Stimulated activated CD8-positive, alpha-beta memory T cell treated with anti-CD3 and anti-CD28 coated beads, Interleukin-2, amount 100 ng/mL, for 48 hours (primary cell): ENCODE measurements around the gene CUL9.
"Not testable (repeated sequence)": the region's sequence is repeated elsewhere in the genome, so short reads cannot be mapped to it uniquely, and the experiment has no call there.

Experiments used
- DNase-seq, 2 donors: peaks; one replicate each; pipeline ENCODE4 v3.0.0-alpha.2; 2020; ENCODE audit warnings: low read depth in 2 of 2

Gene CUL9

DNA sequence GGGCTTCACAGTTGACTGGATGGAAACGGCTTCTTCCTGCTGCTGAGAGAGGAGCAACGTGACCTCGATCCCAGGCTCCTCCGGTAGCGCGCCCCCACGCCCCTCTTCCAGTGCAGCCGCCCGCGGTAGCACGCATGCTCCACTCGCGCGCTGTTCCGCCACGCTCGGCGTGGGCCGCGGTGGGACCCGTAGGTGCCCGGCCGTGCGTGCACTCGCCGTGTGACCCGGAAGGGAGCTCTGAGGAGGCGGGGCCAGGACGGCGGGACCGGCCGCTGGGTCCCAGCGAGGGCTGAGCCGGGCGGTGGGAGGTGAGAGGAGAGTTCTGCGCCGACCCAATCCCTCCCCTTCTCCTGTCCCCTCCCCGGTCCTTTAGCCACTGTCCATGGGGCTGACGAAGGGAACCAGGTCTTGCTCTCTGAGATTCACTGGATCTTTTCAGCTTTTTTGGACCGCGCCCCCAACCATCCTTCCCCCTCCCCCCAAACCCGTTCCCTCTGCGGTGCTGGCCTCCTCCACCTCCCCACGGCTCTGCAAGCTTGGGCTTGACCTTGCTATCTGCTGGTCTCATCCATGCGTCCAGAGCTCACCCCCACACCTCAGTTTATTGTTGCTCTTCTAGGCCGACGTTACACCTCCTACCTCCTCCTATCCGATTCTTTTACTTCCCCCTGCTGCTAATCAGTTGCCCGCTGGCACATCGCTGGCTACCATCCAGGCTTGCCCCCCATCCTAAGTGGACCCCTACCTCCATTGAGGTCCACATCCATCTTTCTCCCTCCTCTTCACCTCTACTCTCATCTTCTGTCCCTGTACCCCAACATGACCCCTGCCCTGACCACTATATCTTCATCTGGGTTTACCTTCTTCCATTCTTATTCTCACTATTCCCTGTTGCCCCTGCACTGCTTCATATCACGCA is at the start of gene CUL9:
CUL9 (plus strand) TSS at position 255 of the 919 bp plus-strand sequence. CDS start 2,115 bp downstream, outside the sequence.
- DNase-seq, result peak; percentile 81 to 83

DNA sequence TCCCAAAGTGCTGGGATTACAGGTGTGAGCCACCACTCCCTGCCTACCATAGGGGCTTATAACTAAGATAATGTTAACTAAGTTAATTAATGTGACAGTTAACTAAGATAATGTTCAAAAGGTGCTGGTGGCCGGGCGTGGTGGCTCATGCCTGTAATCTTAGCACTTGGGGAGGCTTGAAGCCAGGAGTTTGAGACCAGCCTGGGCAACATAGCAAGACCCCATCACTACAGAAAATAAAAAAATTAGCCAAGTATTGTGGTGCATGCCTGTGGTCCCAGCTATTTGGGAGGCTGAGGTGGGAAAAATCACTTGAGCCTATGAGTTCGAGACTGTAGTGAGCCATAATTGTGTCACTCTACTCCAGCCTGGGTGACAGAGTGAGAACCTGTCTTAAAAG is 43.7 kb upstream of the CUL9 start:
- DNase-seq, result no peak

- not testable (repeated sequence) for DNase-seq
Observed at GRCh38 chr6:43139973-43140372, 42.0 kb upstream of the CUL9 start.

DNA sequence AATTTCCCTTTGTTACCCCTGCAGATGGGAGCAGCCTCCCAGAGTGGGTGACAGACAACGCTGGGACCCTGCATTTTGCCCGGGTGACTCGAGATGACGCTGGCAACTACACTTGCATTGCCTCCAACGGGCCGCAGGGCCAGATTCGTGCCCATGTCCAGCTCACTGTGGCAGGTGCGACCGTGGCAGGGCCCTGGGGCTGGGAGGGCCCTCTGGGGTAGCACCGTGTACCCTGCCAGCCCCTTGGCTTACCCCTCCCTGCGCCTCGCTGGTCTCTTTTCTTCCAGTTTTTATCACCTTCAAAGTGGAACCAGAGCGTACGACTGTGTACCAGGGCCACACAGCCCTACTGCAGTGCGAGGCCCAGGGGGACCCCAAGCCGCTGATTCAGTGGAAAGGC is 40.4 kb upstream of the CUL9 start:
- DNase-seq, result no peak

- DNase-seq, result peak in 1 of 2 donors; percentile 23
Observed at GRCh38 chr6:43142101-43142500, 39.9 kb upstream of the CUL9 start.

GRCh38 chr6:43143235-43144128 is 38.5 kb upstream of the CUL9 start:
- DNase-seq, result peak; percentile 67 to 72

DNA sequence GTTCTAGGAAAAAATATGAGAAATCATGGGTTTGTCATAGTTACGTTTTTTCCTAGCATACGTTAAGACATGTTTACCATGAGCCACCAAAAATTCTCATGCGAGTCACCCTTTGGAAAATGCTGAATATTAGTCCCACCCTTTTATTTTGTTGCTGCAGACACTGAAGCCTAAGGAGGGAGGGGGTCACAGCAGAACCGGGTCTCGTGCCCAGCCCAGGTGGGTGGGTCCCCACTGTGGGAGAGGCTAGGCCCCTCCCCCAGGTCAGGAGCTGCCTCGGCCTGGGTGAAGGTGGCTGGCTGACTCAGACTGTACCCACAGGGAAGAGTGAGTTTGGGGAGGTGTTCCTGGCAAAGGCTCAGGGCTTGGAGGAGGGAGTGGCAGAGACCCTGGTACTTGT is 37.1 kb upstream of the CUL9 start:
- no peak for DNase-seq

DNA sequence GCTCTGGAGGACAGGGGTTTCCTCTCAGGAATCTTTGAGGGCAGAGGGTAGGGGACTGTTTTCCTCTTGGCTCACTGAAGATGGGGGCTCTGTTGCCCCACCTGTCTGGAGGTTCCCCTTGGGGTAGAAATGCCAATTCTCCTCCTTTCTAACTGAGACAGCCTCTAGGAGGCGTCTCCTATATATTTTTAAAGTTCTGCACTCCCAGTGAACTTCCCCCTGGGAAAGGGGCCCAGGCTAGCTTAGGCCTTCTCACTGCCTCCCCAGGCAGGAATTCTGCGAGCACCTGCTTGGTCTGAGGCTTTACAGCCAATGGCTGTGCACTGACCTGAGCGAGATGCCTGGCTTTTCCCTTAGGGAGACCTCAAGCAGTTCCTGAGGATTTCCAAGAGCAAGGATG is 35.7 kb upstream of the CUL9 start:
- no peak for DNase-seq

GRCh38 chr6:43146709-43147688 is 35.0 kb upstream of the CUL9 start:
- no peak for DNase-seq

DNA sequence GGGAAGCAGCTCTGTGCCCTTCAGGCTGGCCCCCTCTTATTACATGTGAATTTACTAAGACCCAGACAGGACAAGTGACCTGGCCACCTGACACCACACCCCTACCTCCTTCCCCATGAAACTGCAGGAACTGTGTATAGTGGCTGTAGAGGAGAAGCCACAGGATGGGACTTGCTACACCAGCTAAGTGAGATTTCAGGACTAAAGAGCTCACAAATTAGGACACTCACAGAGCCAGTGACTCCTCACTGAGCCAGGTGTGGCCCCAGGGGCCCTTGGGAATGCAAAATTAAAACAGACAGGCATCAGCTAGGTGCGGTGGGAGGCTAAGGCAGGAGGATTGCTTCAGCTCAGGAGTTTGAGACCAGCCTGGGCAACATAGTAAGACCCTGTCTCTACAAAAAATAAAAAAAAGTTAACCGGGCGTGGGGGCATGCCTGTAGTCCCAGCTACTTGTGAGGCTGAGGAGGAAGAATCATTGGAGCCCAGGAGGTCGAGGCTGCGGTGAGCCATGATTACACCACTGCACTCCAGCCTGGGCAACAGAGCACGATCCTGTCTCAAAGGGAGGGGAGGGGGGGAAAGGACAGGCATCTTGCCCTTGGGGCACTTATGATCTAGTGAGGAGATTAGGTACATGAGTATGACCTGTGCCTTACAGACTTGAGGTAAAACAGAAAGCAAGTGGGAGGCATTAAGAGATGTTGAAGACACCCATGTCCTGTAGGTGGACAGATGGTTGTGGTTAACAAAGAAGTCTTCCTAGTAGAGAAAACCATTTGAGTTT is 34.1 kb upstream of the CUL9 start:
- no peak for DNase-seq

DNA sequence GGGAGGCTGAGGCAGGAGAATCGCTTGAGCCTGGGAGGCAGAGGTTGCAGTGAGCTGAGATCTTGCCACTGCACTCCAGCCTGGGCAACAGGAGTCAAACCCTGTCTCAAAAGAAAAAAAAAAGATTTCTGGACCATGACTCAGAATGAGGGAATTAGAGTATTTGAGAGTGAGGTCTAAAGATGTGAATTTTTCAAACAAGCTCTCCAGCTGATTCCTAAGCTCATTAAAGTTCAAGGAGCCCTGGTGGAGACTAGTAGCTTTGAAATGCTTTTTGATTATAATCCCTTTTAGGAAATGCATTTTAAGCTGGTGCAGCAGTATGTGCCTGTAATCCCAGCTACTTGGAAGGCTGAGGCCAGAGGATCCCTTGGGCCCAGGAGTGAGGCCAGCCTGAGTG is 32.7 kb upstream of the CUL9 start:
- DNase-seq, result no peak

DNA sequence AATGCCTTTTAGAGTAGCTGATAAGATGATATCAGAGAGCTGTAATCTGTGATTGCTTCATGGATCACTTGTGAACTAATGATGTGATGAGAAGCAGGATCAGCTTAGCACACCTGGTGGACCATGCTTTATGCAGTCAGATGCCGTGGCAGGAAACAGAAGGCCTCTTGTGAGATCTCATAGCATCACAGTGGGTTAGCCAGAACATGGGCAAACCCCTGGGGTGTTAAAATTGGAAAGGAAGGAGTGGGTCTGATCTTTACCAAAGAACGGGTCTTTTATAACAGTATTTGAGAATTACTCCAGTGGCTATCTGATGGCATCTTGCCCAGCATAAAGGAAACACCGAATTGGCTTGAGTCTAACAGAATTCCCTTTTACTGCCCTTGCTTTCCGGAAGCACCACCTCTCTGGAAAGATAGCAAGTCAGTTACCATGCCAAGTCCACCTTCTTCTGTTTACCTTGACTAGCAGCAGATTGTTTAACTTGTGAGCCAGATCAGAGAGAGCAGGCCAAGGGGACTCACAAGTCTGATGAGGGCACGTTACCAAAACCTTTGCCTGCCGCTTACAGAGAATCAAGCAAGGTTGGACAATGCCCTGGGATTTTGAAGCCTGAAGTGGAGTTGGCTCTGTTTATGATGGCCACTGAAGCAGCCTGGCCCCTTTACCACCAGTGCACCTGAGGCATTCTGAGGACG is 31.8 kb upstream of the CUL9 start:
- DNase-seq, result no peak

DNA sequence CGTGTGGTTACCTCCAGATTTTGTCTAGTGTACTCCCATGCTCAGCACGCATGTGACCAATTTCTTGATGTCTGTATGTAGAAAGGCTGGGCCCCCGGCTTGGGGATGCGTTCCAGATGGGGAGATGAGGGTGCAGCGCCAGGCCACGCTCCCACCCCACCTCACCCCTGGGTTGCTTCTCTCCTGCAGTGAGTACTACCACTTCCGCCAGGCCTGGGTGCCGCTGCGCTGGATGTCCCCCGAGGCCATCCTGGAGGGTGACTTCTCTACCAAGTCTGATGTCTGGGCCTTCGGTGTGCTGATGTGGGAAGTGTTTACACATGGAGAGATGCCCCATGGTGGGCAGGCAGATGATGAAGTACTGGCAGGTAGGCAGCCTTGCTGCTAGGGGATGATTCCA is 22.4 kb upstream of the CUL9 start:
- no peak for DNase-seq

GRCh38 chr6:43163899-43164298 is 18.1 kb upstream of the CUL9 start:
- DNase-seq, result no peak

DNA sequence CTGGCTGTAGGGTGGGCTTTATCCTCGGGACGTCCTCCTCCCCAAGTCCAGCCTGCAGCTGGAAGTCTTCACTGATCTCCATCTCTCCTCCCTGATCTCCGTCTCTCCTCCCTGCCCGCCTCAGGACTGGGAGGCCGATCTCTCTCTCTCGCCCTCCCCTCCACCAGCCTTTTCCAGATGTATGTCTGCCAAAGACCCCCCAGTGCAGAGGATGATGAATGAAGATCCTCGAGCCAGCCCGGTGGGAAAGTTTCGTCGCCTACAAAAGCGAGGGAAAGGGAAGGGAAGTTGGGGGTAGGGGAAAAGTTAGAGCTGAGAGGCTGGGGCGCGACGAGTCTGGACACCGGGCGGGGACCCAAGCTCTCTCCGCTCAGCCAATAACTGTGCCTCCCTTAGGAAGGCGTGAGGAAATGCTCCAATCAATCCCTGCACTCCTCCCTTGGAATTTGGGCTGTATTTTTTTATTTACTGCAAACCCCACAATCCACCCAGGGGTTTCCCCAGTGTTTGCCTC is 11.5 kb upstream of the CUL9 start:
- no peak for DNase-seq

- DNase-seq, result peak; percentile 97 to 99
Observed at GRCh38 chr6:43170931-43171706, 10.9 kb upstream of the CUL9 start, which contains the start of gene SRF. Gene SRF (plus strand): TSS chr6:43171269. CDS start chr6:43171657, 388 bp downstream.

DNA sequence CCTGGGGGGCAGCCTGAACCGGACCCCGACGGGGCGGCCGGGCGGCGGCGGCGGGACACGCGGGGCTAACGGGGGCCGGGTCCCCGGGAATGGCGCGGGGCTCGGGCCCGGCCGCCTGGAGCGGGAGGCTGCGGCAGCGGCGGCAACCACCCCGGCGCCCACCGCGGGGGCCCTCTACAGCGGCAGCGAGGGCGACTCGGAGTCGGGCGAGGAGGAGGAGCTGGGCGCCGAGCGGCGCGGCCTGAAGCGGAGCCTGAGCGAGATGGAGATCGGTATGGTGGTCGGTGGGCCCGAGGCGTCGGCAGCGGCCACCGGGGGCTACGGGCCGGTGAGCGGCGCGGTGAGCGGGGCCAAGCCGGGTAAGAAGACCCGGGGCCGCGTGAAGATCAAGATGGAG is 10.3 kb upstream of the CUL9 start:
- no peak for DNase-seq

DNA sequence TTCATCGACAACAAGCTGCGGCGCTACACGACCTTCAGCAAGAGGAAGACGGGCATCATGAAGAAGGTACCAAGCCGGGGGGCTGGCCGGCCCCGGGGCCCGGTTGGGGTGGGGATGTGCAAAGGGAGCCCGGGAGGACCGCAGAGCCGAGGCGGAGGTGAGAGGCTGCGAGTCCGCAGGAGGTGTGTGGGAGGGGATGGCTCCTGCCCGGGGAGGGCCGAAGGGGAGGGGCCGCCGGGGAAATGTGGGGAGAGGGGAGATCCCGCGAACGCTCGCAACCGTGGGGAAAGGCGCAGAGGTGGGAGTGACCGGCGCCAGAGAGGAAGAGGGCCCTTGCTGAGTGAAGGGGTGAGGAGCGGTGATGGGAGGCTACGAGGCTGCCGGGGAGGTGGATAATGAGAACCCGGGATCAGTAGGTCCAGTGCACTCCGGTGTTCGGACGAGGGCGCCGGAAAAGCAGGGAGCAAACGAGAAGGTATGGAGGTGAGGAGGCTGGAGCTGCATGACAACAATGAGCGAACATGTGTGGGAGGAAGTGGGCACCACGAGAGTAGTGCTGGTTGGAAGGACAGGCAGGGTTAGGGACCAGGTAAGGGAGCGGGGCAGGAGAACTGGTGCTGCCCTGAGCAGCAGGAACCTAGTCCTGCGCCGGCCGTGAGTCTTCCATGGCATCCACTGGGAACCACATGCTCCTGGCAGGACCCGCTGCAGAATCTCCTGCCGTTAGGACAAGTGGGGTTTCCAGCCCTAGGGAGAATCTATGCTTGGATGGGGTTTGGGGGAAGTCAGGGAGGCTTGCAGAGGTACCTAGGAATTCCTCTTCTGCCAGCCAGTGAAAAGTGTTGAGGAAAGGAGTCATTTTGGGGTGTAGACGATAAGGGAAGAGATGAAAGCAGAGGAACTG is 9.6 kb upstream of the CUL9 start:
- peak; percentile 31 to 36 for DNase-seq
